Measurements from ENCODE around the gene LIF. TPM values are rescaled to one million over a fixed set of nuclear protein-coding genes. Genes with fewer than 3 reads are reported as not detected.
A peak's percentile ranks its signal among the peaks of the same experiment; 100 is the strongest.

The LIF gene
- total RNA-seq, 5 donors from 2014 or later (not counting 1 experiment from before 2014, with no cell fraction given) = 0.26 to 3.3 (median 1.4) TPM

GRCh38 chr22:30233582-30233981, 13.0 kb downstream of the LIF start:
- ChIA-PET CTCF (interaction anchor here in 1 of 2 donors (1.0 kb wide), 1 partner anchor 30 kb away, joined by 3 read pairs; no protein-coding TSS in a partner anchor), POLR2A (no interaction called here)
- no peaks in the 10 kb centered on the region for H3K36me3 Mint-ChIP-seq
- H3K27ac ChIP-seq (ENCODE audit: low read length) = no peak overlapping the region
- ATAC-seq (replicated peaks in 1 of 4) (no peak), DNase-seq (no peak)
- H3K4me1 Mint-ChIP-seq = peaks cover 2 to 5% (median 2%) of the 10 kb centered on the region in 3 donors
- no peak overlapping the region for H3K4me3 Mint-ChIP-seq
- H3K36me3 ChIP-seq (ENCODE audit: control insufficient read depth in 2 of 2, extremely low read depth in 1 of 2, insufficient read depth in 1 of 2, low read length in 1 of 2) = no peaks in the 10 kb centered on the region
- H3K27ac Mint-ChIP-seq = no peak overlapping the region
- no peak overlapping the region for H3K4me3 ChIP-seq (ENCODE audit: control insufficient read depth in 1 of 2, extremely low read depth in 1 of 2, low read length in 1 of 2)
- no peaks in the 10 kb centered on the region for H3K9me3 ChIP-seq
- no peaks in the 10 kb centered on the region for H3K27me3 Mint-ChIP-seq
- no peaks in the 10 kb centered on the region for H3K27me3 ChIP-seq (replicated peaks in 1 of 2; ENCODE audit: control insufficient read depth in 2 of 2, extremely low read depth in 1 of 2, insufficient read depth in 2 of 2, low read length in 1 of 2)
- H3K9me3 Mint-ChIP-seq = no peaks in the 10 kb centered on the region
- H3K4me1 ChIP-seq (ENCODE audit: control insufficient read depth in 1 of 2, extremely low read depth in 1 of 2, insufficient read depth in 2 of 2, low read length in 2 of 2) = no peaks in the 10 kb centered on the region
- 94% methylated on average over 6 of the region's 6 CpGs for WGBS (ENCODE audit: insufficient coverage)

GRCh38 chr22:30232716-30233218, 13.8 kb downstream of the LIF start:
- DNase-seq = no peak
- no peaks in the 10 kb centered on the region for H3K27me3 ChIP-seq (replicated peaks in 1 of 2; ENCODE audit: control insufficient read depth in 2 of 2, extremely low read depth in 1 of 2, insufficient read depth in 2 of 2, low read length in 1 of 2)
- no peak overlapping the region for H3K27ac ChIP-seq (ENCODE audit: low read length)
- H3K4me3 ChIP-seq (ENCODE audit: control insufficient read depth in 1 of 2, extremely low read depth in 1 of 2, low read length in 1 of 2) = no peak overlapping the region
- Mint-ChIP-seq H3K27ac (no peak overlapping the region), H3K9me3 (no peaks in the 10 kb centered on the region), H3K36me3 (no peaks in the 10 kb centered on the region), H3K4me3 (no peak overlapping the region), H3K4me1 (peaks cover 6 to 11% (median 8%) of the 10 kb centered on the region in 3 donors), H3K27me3 (no peaks in the 10 kb centered on the region)
- ATAC-seq (replicated peaks in 1 of 4) = no peak
- 70% methylated on average over 6 of the region's 17 CpGs for WGBS (ENCODE audit: insufficient coverage)
- ChIA-PET POLR2A (no interaction called here), CTCF (no interaction called here)
- H3K36me3 ChIP-seq (ENCODE audit: control insufficient read depth in 2 of 2, extremely low read depth in 1 of 2, insufficient read depth in 1 of 2, low read length in 1 of 2) = no peaks in the 10 kb centered on the region
- H3K4me1 ChIP-seq (ENCODE audit: control insufficient read depth in 1 of 2, extremely low read depth in 1 of 2, insufficient read depth in 2 of 2, low read length in 2 of 2) = peaks cover 0 to 3% of the 10 kb centered on the region in 2 experiments
- H3K9me3 ChIP-seq = no peaks in the 10 kb centered on the region

GRCh38 chr22:30230787-30231461, 15.6 kb downstream of the LIF start:
- no peaks in the 10 kb centered on the region for H3K36me3 ChIP-seq (ENCODE audit: control insufficient read depth in 2 of 2, extremely low read depth in 1 of 2, insufficient read depth in 1 of 2, low read length in 1 of 2)
- Mint-ChIP-seq H3K9me3 (no peaks in the 10 kb centered on the region), H3K4me1 (peaks cover 18 to 25% (median 22%) of the 10 kb centered on the region in 3 donors), H3K4me3 (no peak overlapping the region), H3K27ac (no peak overlapping the region), H3K36me3 (no peaks in the 10 kb centered on the region), H3K27me3 (no peaks in the 10 kb centered on the region)
- H3K9me3 ChIP-seq = no peaks in the 10 kb centered on the region
- no peak for ATAC-seq (replicated peaks in 1 of 4)
- H3K27me3 ChIP-seq (replicated peaks in 1 of 2; ENCODE audit: control insufficient read depth in 2 of 2, extremely low read depth in 1 of 2, insufficient read depth in 2 of 2, low read length in 1 of 2) = no peaks in the 10 kb centered on the region
- ChIA-PET POLR2A (no interaction called here), CTCF (interaction anchor here in 1 of 2 donors (0.6 kb wide), 1 partner anchor 29 kb away, joined by 3 read pairs; no protein-coding TSS in a partner anchor)
- 98% methylated on average over 8 of the region's 9 CpGs for WGBS (ENCODE audit: insufficient coverage)
- peaks cover 0 to 13% of the 10 kb centered on the region in 2 experiments for H3K4me1 ChIP-seq (ENCODE audit: control insufficient read depth in 1 of 2, extremely low read depth in 1 of 2, insufficient read depth in 2 of 2, low read length in 2 of 2)
- DNase-seq = no peak
- H3K27ac ChIP-seq (ENCODE audit: low read length) = no peak overlapping the region
- no peak overlapping the region for H3K4me3 ChIP-seq (ENCODE audit: control insufficient read depth in 1 of 2, extremely low read depth in 1 of 2, low read length in 1 of 2)

GRCh38 chr22:30230330-30230729, 16.2 kb downstream of the LIF start:
- peaks cover 0 to 19% of the 10 kb centered on the region in 2 experiments for H3K4me1 ChIP-seq (ENCODE audit: control insufficient read depth in 1 of 2, extremely low read depth in 1 of 2, insufficient read depth in 2 of 2, low read length in 2 of 2)
- no peak overlapping the region for H3K4me3 ChIP-seq (ENCODE audit: control insufficient read depth in 1 of 2, extremely low read depth in 1 of 2, low read length in 1 of 2)
- H3K36me3 Mint-ChIP-seq = no peaks in the 10 kb centered on the region
- POLR2A ChIA-PET = no interaction called here
- no peaks in the 10 kb centered on the region for H3K27me3 ChIP-seq (replicated peaks in 1 of 2; ENCODE audit: control insufficient read depth in 2 of 2, extremely low read depth in 1 of 2, insufficient read depth in 2 of 2, low read length in 1 of 2)
- H3K36me3 ChIP-seq (ENCODE audit: control insufficient read depth in 2 of 2, extremely low read depth in 1 of 2, insufficient read depth in 1 of 2, low read length in 1 of 2) = no peaks in the 10 kb centered on the region
- no peaks in the 10 kb centered on the region for H3K27me3 Mint-ChIP-seq
- H3K27ac ChIP-seq (ENCODE audit: low read length) = no peak overlapping the region
- DNase-seq = no peak
- ATAC-seq (replicated peaks in 1 of 4) = no peak
- peaks cover 23 to 30% (median 28%) of the 10 kb centered on the region in 3 donors for H3K4me1 Mint-ChIP-seq
- no peaks in the 10 kb centered on the region for H3K9me3 Mint-ChIP-seq
- H3K27ac Mint-ChIP-seq = no peak overlapping the region
- H3K4me3 Mint-ChIP-seq = no peak overlapping the region
- 96% methylated on average over 3 of the region's 3 CpGs for WGBS (ENCODE audit: insufficient coverage)
- H3K9me3 ChIP-seq = no peaks in the 10 kb centered on the region
- CTCF ChIA-PET = no interaction called here

GRCh38 chr22:30228509-30229359, 17.8 kb downstream of the LIF start:
- no peak overlapping the region for H3K4me3 Mint-ChIP-seq
- ChIA-PET CTCF (no interaction called here), POLR2A (no interaction called here)
- DNase-seq (no peak), ATAC-seq (replicated peaks in 1 of 4) (no peak)
- Histone ChIP-seq H3K4me3 (ENCODE audit: control insufficient read depth in 1 of 2, extremely low read depth in 1 of 2, low read length in 1 of 2) (no peak overlapping the region), H3K27ac (ENCODE audit: low read length) (no peak overlapping the region), H3K36me3 (ENCODE audit: control insufficient read depth in 2 of 2, extremely low read depth in 1 of 2, insufficient read depth in 1 of 2, low read length in 1 of 2) (no peaks in the 10 kb centered on the region), H3K27me3 (replicated peaks in 1 of 2; ENCODE audit: control insufficient read depth in 2 of 2, extremely low read depth in 1 of 2, insufficient read depth in 2 of 2, low read length in 1 of 2) (no peaks in the 10 kb centered on the region), H3K4me1 (ENCODE audit: control insufficient read depth in 1 of 2, extremely low read depth in 1 of 2, insufficient read depth in 2 of 2, low read length in 2 of 2) (peaks cover 0 to 33% of the 10 kb centered on the region in 2 experiments), H3K9me3 (no peaks in the 10 kb centered on the region)
- H3K9me3 Mint-ChIP-seq = no peaks in the 10 kb centered on the region
- no peaks in the 10 kb centered on the region for H3K27me3 Mint-ChIP-seq
- H3K4me1 Mint-ChIP-seq = peaks cover 33 to 43% (median 40%) of the 10 kb centered on the region in 3 donors
- peak overlapping the region in 1 of 2 donors; percentile 61 for H3K27ac Mint-ChIP-seq
- WGBS (ENCODE audit: insufficient coverage) = 82% methylated on average over 12 of the region's 21 CpGs
- no peaks in the 10 kb centered on the region for H3K36me3 Mint-ChIP-seq

GRCh38 chr22:30227438-30228228, 18.9 kb downstream of the LIF start:
- no peaks in the 10 kb centered on the region for H3K9me3 Mint-ChIP-seq
- CTCF ChIA-PET = no interaction called here
- H3K27ac Mint-ChIP-seq = peak overlapping the region; percentile 36 to 66
- POLR2A ChIA-PET = interaction anchor here in 1 of 2 donors (0.6 kb wide), 1 partner anchor 94 kb away, joined by 4 read pairs; no protein-coding TSS in a partner anchor
- Histone ChIP-seq H3K4me1 (ENCODE audit: control insufficient read depth in 1 of 2, extremely low read depth in 1 of 2, insufficient read depth in 2 of 2, low read length in 2 of 2) (peaks cover 0 to 39% of the 10 kb centered on the region in 2 experiments), H3K9me3 (no peaks in the 10 kb centered on the region), H3K27ac (ENCODE audit: low read length) (no peak overlapping the region), H3K4me3 (ENCODE audit: control insufficient read depth in 1 of 2, extremely low read depth in 1 of 2, low read length in 1 of 2) (no peak overlapping the region), H3K36me3 (ENCODE audit: control insufficient read depth in 2 of 2, extremely low read depth in 1 of 2, insufficient read depth in 1 of 2, low read length in 1 of 2) (no peaks in the 10 kb centered on the region), H3K27me3 (replicated peaks in 1 of 2; ENCODE audit: control insufficient read depth in 2 of 2, extremely low read depth in 1 of 2, insufficient read depth in 2 of 2, low read length in 1 of 2) (no peaks in the 10 kb centered on the region)
- DNase-seq (no peak), ATAC-seq (replicated peaks in 1 of 4) (peak in 1 of 4 experiments; percentile 16)
- H3K36me3 Mint-ChIP-seq = no peaks in the 10 kb centered on the region
- H3K4me1 Mint-ChIP-seq = peaks cover 44 to 54% (median 51%) of the 10 kb centered on the region in 3 donors
- no peak overlapping the region for H3K4me3 Mint-ChIP-seq
- 100% methylated on average over 1 of the region's 4 CpGs for WGBS (ENCODE audit: insufficient coverage)
- H3K27me3 Mint-ChIP-seq = no peaks in the 10 kb centered on the region

Measured in T-cell (primary cell).